IPS-18c (cell line): ENCODE measurements around the gene PPP2R5B.
A peak's percentile ranks its signal among the peaks of the same experiment; 100 is the strongest.

Experiments
- H3K4me3 ChIP-seq: 2 replicates; pipeline ENCODE4 v1.7.0; 2013; ENCODE audit warnings: low read depth, mild to moderate bottlenecking, low read length, moderate library complexity; ENCODE audit not compliant: insufficient read depth
- H3K9me3 ChIP-seq: one replicate; pipeline ENCODE4 v1.6.1; 2013; ENCODE audit warnings: mild to moderate bottlenecking, low read length, moderate library complexity; ENCODE audit not compliant: control insufficient read depth, insufficient read depth

Gene PPP2R5B

DNA sequence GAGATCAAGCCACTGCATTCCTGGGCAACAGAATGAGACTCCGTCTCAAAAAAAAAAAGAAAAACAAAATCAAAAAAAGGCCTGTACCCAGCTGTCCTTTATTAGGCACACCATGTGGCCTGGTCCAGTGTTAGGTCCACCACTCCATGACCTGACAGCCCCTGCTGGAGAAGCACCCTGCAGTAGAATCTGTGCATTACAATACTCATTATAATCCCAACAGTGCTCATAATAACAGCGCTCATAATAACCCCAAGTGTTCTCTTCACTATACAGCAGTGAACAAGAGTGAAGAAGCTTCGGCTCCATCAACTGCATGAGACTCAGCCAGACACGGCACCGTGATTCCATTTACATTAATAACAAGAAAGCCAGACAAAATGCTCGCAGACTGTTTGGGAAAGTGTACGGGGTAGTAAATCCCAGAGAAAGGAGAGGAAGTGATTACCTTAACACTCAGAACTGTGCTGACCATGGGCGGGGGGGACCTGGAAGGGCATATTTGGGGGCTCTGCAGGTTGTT lies 37.2 kb upstream of the PPP2R5B start:
- Histone ChIP-seq H3K9me3 (no peaks in the 10 kb centered on the region), H3K4me3 (0 out of 2 replicates have a peak overlapping the region, but pooled peaks have one; percentile 6)

DNA sequence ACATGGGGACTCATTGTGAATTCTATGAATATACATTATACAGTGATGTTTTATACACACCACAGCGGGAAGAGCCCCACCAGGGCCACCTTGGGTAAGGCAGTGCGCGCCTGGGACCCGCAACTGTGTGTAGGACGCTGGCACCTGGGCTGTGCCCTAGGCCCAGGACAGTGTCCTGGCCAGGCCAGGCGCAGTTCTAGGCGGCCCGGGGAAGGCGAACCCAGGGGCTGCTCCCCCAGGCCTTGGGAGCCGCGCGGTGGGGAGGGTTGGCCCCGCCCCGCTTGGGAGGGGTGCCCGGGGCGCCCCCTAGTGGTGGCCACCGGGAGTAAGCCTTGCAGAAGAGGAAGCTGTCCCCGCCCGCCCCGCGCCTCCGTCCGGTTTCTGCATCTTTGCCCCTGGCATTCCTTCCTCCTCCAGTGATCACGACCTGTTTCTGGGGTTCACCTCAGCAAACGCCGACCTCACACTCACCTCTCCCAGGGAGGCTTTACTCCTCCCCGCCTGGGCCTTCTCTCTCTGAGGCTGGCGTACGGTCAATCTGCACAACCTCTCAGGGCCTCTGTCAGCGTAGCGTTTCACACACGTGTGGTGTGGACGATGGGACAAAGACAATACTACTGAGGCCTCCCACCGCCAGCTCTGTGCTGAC lies 36.6 kb upstream of the PPP2R5B start:
- Histone ChIP-seq H3K9me3 (no peaks in the 10 kb centered on the region), H3K4me3 (0 out of 2 replicates have a peak overlapping the region, but pooled peaks have one; percentile 11)

DNA sequence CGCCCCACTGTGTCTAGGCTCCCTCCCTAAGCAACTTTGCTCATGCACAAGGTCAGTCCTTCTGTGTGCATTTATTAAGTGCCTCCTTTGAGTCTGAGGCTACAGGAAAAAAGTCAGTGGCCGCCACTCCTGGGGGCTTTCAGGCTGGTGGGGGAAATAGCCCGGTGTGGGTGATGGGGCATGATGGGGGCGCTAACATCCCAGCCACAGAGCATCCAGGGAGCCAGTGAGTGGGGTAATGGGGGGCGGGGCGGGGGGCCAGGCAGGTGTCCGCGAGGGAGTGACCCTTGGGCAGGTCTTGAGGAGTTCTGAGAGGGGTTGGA lies 36.1 kb upstream of the PPP2R5B start:
- no peaks in the 10 kb centered on the region for H3K9me3 ChIP-seq
- H3K4me3 ChIP-seq = 0 out of 2 replicates have a peak overlapping the region, but pooled peaks have one; percentile 11

DNA sequence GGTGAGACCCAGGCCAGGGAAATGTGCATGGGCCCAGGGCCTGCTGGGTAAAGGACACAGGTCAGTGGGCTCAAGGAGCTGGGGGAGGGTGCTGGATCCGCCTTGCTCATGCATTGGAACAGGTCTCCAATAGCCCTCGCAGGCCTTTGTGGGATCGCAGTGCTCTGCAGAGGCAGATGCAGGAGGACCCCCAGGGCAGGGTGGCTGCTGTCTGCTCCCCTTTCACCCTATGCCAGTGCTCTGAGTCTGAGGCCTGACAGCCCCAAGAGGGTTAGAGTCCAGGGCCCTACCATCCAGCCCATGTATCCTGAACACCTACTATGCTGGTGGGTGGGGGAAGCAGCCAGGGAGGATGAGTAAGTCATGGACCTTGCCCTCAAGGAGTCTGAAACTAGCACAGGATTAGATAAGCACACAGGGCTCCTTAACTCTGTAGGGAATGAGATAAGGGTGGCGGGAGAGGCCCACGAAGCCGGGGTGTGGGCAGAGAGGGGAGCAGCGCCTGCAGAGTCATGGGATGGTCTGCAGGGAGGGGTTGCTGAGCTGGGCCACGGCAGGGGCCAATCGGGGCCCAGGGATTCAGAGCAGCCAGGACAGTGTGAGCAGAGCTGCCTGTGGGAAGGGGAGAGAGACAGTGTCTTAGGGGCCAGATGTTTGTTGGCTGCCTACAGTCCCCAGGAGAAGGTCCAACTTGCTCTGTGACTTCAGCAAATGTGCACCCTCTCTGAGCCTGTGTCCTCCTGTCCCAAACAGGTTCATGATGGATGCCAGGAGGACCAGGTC lies 35.6 kb upstream of the PPP2R5B start:
- Histone ChIP-seq H3K4me3 (no peak overlapping the region), H3K9me3 (no peaks in the 10 kb centered on the region)

DNA sequence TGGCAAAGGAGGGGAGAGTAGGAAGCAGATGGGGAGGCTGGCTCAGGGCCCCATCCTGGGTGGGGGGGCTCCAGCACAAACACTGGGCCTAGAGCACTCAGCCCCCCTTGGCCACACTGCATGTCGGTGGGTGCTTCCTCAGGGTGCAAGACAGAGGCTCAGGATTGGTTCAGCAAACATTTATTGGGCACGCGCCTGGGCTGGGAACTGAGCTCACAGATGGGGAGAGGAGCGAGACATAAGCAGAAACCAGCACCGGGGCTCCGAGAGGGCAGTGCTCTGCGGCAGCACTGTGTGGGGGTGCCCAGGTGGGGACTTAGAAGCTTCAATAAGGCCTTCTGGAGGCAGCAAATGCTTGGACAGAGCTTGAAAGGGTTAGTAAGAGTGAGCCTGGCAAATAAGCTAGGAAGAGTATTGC lies 34.0 kb upstream of the PPP2R5B start:
- H3K4me3 ChIP-seq = no peak overlapping the region

DNA sequence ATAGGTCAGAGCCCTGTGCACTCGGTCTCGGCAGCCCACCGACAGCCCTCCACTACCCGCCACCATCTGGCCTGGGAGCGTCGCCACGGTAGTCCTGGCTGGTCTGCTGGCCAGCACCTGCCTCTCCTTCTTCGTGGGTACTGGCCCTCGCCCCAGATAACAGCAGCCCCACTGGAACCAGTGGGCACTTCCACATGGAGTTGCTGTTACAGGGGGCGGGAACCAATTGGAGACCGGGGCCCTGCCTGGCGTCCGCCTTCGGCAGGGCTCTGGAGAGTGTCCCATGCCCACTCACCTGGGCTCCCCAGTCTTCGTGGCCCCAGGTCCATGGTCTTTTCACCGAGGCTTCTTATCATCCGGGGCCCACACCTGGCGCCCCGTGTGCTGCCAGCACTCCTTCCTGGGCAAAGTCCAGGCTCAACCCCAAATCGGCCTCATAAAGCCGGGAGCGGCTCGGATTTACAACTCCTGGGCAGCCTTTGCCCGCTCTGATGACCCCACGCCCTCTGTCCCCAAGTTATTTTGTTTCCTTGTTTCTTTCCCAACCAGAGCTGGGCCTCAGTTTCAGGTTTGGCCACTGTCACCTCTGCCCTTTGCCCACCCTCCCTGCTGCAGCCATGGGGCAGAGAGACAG lies 33.2 kb upstream of the PPP2R5B start:
- Histone ChIP-seq H3K9me3 (no peaks in the 10 kb centered on the region), H3K4me3 (no peak overlapping the region)

More for the DNA sequence above, 34.0 kb upstream of the PPP2R5B start:
- H3K9me3 ChIP-seq = no peaks in the 10 kb centered on the region

DNA sequence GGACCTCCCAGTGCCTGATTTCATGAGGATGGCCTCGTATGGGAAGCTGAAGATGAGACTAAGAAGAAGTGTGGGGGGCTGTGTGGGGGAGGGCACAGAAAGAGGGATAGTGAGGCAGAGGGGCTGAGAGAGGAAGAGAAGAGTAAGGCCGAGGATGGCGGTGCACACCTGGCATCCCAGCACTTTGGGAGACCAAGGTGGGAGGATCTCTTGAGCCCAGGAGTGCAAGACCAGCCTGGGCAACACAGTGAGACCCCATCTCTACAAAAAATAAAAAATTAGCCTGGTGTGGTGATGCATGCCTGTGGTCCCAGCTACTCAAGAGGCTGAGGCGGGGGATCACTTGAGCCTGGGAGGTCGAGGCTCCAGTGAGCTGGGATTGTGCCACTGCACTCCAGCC lies 32.6 kb upstream of the PPP2R5B start:
- H3K9me3 ChIP-seq = no peaks in the 10 kb centered on the region
- no peak overlapping the region for H3K4me3 ChIP-seq

DNA sequence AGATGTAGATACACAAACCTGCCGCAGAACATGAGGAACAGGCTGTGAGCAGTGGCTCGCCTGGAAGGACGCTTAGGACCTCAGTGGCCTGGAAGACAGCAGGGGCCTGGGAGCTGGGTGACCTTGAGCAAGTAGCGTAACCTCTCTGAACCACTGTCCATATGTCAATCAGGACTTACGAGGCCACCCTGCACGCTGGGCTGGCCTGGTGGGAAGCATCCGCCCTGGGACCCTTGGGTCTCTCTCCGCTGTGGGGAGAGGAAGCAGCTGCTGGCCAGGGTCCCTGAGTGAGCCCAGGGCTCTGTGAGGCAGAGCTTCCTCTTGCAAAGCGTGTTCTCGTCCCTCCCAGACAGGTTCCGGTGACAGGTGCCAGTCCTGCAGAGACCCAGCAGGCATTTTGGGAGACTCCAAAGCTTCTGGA lies 32.1 kb upstream of the PPP2R5B start:
- no peak overlapping the region for H3K4me3 ChIP-seq

DNA sequence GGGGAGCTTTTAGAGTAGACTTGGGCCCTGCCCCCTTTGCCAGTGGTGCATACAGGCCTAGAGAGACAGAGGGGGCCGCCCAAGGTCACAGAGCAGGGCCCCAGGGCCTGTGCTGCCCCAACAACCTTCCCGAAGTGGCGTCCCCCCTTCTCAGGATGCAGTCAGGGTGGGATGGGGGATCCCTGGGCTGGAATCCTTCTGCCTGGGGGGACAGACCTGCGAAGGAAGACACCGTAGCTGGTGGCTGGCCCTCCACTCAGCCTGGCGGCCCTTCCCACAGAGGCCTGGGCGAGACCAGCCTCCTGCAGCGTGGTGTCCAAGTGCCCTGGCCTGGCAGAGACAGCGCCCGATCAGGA lies 31.7 kb upstream of the PPP2R5B start:
- H3K9me3 ChIP-seq = no peaks in the 10 kb centered on the region
- H3K4me3 ChIP-seq = no peak overlapping the region

More for the DNA sequence above, 32.1 kb upstream of the PPP2R5B start:
- H3K9me3 ChIP-seq = no peaks in the 10 kb centered on the region

DNA sequence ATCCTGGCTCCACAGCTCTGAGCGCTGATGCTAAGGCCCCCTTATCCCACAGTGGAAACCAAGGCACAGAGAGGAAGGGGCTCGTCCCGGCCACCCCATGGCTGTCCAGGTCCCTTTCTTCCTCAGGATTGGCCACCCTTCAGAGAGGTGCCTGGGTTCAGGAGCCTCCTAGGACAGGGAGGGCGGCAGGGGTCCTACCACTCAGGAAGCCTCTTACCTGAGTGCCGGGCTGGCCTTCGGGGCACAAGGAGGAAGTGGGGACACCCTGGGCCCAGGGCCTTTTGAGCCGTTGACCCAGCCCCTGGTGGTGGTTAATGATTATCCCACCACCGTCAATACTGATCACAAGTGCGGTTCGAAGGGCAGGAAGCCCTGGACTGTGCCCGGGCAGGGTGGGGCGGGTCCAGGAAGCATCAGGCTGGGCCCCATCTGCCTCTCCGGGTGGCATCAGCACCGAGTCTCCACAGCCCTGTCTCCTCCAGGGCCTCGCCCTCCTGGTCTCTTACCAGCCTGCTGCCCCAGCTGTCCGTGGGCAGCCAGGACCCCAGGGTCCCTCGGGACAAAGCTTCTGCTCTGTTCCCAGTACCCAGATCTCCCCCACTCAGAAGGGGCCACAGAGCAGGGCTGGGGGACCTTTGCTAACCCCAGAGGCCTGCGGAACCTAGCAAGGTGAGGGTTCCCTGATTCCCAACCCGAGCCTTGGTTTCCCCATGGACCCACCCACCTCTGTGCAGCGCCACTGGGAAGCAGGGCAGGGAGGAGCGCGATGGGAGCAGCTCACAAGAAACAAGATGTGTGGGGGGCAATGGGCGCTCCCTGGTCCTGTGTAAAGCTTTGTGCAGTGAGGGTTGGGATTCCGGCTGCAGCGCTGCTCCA lies 31.1 kb upstream of the PPP2R5B start:
- no peaks in the 10 kb centered on the region for H3K9me3 ChIP-seq
- no peak overlapping the region for H3K4me3 ChIP-seq

DNA sequence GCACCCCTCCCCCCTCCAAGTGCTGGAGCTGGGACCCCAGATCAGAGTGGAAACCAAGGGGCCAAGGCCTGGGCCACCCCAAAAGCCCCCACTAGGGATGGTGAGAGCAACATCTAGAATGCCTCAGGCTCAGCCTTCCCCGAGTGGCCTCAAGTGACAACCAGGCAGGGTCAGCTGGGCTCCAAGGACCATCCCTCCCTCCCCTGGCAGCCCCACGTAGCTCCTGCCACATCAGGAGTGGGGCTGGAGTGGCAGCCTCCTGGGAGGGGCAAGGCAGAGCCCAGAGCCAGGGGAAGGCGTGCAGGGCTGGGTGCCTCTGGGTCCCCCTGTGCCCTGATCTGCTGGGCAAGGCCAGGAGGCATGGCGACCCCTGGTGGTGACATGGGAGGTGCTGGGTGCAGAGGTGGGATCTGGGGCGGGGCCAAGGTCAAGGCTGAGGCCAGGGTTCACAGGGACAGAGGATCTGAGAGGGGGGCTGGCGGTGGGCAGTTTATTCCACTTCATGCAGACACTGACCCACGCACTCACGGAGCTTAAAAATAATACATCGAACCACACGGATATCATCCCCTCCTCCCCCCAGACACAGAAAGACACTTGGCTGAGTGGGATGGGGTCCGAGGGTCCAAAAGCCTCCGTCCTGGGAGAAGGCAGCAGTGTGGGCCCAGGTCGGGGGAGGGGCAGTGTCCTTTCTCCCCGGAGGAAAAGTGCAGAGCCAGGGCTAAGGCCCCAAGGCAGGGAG lies 30.2 kb upstream of the PPP2R5B start:
- no peaks in the 10 kb centered on the region for H3K9me3 ChIP-seq
- no peak overlapping the region for H3K4me3 ChIP-seq

DNA sequence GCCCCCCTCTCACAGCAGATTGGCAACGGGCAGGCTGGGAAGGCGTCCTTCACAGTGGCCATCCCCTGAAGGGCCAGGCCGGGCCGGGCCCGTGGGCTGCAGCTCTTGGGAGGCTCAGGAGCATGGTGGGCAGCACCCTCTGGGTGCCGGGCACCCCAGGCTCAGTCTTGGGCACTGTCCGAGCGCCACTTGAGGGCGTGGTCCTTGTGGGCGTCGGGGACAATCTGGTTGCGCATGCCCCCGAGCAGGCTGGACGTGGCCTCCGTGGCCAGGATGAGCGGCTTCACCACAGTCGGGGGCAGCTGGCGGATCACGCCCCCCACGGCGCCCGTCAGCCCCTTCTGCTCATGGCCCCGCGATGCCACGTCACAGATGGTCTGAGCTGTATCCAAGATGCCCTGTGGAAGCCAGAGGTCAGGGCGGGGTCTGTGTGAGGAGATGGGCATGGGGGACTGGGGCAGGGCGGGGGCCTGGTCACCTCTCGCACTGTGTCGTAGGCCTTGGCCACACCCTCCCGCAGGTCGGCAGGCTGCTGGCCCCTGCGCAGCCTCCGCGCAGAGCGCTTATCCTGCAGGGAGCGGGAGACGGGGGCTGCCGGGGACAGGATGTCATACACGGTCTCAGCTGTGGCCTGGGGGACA lies 29.6 kb upstream of the PPP2R5B start:
- no peaks in the 10 kb centered on the region for H3K9me3 ChIP-seq
- no peak overlapping the region for H3K4me3 ChIP-seq

DNA sequence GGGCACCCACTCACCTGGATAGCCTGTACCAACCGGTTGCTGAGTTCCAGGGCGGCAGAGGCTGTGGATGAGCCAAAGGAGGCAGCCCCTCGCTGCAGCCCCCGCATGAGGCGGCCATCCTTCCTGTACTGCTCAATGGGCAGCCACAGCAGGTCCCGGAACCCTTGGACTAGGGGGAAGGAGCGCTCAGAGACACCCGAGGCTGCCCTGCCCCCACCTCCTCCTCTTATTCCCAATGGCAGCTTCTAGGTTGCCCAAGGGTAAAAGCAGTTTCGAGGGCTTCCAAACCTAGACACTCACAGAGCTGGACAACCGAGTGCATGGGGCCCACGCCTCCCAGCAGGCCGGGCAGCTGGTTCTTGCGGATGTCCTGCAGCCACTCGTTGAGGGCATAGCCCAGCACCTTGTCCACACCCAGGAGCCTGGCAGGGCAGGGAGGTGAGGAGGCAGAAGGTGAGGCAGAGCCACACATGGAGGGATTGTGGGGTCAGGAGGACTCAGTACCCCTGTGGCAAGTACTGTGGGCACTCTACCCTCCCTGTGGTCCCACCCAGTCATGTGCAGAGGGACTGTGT lies 28.0 kb upstream of the PPP2R5B start:
- Histone ChIP-seq H3K4me3 (no peak overlapping the region), H3K9me3 (no peaks in the 10 kb centered on the region)

DNA sequence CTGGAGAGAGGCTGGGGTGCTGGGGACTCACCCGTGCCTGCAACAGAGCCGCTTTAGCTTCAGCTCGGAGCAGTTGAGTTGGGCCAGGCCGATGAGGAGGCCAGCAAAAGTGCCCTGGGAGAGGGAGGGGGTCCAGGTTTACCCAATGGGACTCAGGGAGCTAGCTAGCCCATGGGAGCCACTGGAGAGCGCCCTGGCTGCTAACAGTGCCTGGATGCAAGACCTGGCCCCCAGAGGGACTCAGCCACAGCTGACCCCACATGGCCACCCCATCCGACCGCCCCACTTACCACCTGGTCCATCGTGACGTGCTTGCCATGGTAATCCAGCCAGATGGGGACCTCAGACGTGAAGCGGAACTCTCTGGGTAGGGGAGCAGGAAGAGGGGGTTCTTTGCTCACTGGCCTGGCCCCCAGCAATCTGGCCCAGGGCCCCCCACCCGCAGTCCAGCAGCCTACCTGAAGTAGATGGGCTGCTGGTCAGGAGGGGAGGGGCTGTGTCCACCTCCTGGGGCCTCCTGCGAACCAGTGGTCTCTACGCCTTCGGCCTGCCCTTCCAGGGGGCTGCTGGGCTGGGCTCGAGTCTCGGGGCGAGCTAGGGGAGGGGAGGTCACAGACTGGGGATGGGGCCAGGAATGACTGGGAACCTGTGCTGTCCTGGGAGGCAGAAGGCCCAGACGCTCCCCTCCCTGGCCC lies 27.0 kb upstream of the PPP2R5B start:
- no peaks in the 10 kb centered on the region for H3K9me3 ChIP-seq
- no peak overlapping the region for H3K4me3 ChIP-seq

DNA sequence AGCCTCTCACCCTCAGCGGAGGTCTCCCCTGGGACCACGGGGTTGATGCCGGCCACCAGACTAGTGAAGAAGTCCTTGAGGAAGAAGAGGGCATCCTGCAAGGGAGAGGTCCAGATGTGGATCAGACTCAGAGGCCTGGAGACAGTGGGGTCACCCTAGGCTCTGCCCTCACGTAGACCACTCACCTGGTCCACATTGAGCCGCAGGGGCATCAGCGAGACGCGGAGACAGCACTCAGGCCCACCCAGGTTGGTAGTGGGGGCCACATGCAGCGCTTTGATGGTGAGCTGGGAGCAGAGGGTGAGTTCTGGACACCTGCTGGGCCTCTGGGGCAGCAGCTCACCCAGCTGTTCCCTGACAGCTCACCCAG lies 26.4 kb upstream of the PPP2R5B start:
- H3K9me3 ChIP-seq = no peaks in the 10 kb centered on the region

More for the DNA sequence above, 26.4 kb upstream of the PPP2R5B start:
- H3K4me3 ChIP-seq = no peak overlapping the region
